Hematopoietic multipotent progenitor cell treated with erythropoietin and hydrocortisone succinate and interleukin-3 and kit ligand, for 6 days (in vitro differentiated cells): ENCODE results near the gene TAF10.
A peak's percentile ranks its signal among the peaks of the same experiment; 100 is the strongest.

Source experiments
- DNase-seq: peaks from one replicate; pipeline ENCODE4 v3.0.0-alpha.2; 2015

Gene TAF10

GRCh38 chr11:6623391-6624363, 11.7 kb upstream of the TAF10 start:
- DNase-seq: no peak

- DNase-seq: no peak
These were observed 10.5 kb upstream of the TAF10 start for GRCh38 chr11:6622261-6623171.

GRCh38 chr11:6621711-6622211, 9.7 kb upstream of the TAF10 start:
- no peak for DNase-seq

GRCh38 chr11:6620636-6621035, 8.6 kb upstream of the TAF10 start:
- no peak for DNase-seq

- DNase-seq: peak; percentile 98
These were observed 7.2 kb upstream of the TAF10 start, which contains the start of gene TPP1 for GRCh38 chr11:6619004-6619745. TPP1 (minus strand) TSS chr11:6619422; CDS start chr11:6619400, 22 bp downstream.

GRCh38 chr11:6618117-6619003, 6.3 kb upstream of the TAF10 start:
- DNase-seq: peak; percentile 89

GRCh38 chr11:6617315-6617781, 5.3 kb upstream of the TAF10 start:
- no peak for DNase-seq

- DNase-seq: no peak
These were observed 4.7 kb upstream of the TAF10 start for GRCh38 chr11:6616596-6617250.

- DNase-seq: no peak
These were observed 4.0 kb upstream of the TAF10 start for GRCh38 chr11:6615882-6616585.

- no peak for DNase-seq
These were observed 3.0 kb upstream of the TAF10 start for GRCh38 chr11:6615046-6615445.

GRCh38 chr11:6614446-6614845, 2.4 kb upstream of the TAF10 start:
- DNase-seq: no peak

- no peak for DNase-seq
These were observed 1.5 kb upstream of the TAF10 start for GRCh38 chr11:6613496-6613895.

- DNase-seq: no peak
These were observed 128 bp downstream of the TAF10 start for GRCh38 chr11:6611963-6612212.

- DNase-seq: peak; percentile 41
These were observed 689 bp downstream of the TAF10 start for GRCh38 chr11:6611092-6611962.

GRCh38 chr11:6610591-6610990, 1.4 kb downstream of the TAF10 start:
- DNase-seq: no peak

- DNase-seq: no peak
These were observed 2.5 kb downstream of the TAF10 start for GRCh38 chr11:6609502-6610015.

- DNase-seq: no peak
These were observed 3.1 kb downstream of the TAF10 start for GRCh38 chr11:6608726-6609501.

- no peak for DNase-seq
These were observed 4.0 kb downstream of the TAF10 start for GRCh38 chr11:6608011-6608410.
